Endothelial cell of umbilical vein (primary cell): ENCODE data around the gene NPTX2. TPM values are rescaled to one million over a fixed set of nuclear protein-coding genes. Genes with fewer than 3 reads are reported as not detected.

ENCODE experiments used
- BruUV-seq: library from RNA; stranded (reverse); fragments of 400-500 nt; replicated peaks from 2 replicates; lab custom pipeline; 2021; lab: Mats Ljungman, UMichigan
- CTCF ChIA-PET: fragments of 300-600, 350-600 bp; sonication (Branson Sonifier 250); formaldehyde crosslinking; loops from one replicate; lab custom pipeline; 2021; ENCODE audit warnings: antibody characterized with exemption, inconsistent platforms; lab: Charles Lee
- POLR2A ChIA-PET: fragments of 300-600, 350-600 bp; sonication (Branson Sonifier 250); formaldehyde crosslinking; loops from one replicate; lab custom pipeline; 2021; ENCODE audit warnings: antibody characterized with exemption, inconsistent platforms; lab: Charles Lee
- DNase-seq: peaks from one replicate; pipeline ENCODE4 v3.0.0-alpha.2; 2011; ENCODE audit warnings: low read depth, low spot score
- FAIRE-seq: peaks from 2 replicates; lab custom pipeline; 2011; peaks lifted over from hg19 to GRCh38; lab: Jason Lieb, UNC
- H2AFZ ChIP-seq: 2 replicates; pipeline ENCODE4 v1.6.0; 2012; ENCODE audit warnings: low read depth, low read length, control low read depth, inconsistent platforms
- H3K27ac ChIP-seq: 2 replicates; pipeline ENCODE4 v1.5.1; 2011; ENCODE audit warnings: low read depth, mild to moderate bottlenecking, control low read depth, low read length, moderate library complexity; ENCODE audit not compliant: insufficient read depth
- H3K27me3 ChIP-seq, 2 experiments: 2 replicates each; pipeline versions ENCODE4 v1.6.0 to v1.6.1; 2011; ENCODE audit warnings: low read length in 2 of 2, mixed read lengths in 1 of 2; ENCODE audit not compliant: control insufficient read depth in 2 of 2, insufficient read depth in 2 of 2
- H3K36me3 ChIP-seq, 2 experiments: 2 replicates in 1 of 2; 3 replicates in 1 of 2; pipeline ENCODE4 v1.5.1; 2011; ENCODE audit warnings: low read length in 2 of 2, mild to moderate bottlenecking in 1 of 2, moderate library complexity in 1 of 2; ENCODE audit not compliant: control insufficient read depth in 2 of 2, insufficient read depth in 2 of 2; ENCODE audit errors: extremely low read depth in 1 of 2
- H3K4me1 ChIP-seq: 3 replicates; pipeline ENCODE4 v1.5.1; 2011; ENCODE audit warnings: mild to moderate bottlenecking, low read length; ENCODE audit not compliant: control insufficient read depth, insufficient read depth; ENCODE audit errors: extremely low read depth
- H3K4me2 ChIP-seq: 2 replicates; pipeline ENCODE4 v1.6.1; 2011; ENCODE audit warnings: low read length, control low read depth, mixed read lengths; ENCODE audit not compliant: insufficient read depth
- H3K4me3 ChIP-seq, 3 experiments: fragments of 200-600 bp in 1 of 3; sonication (generic), shearing (Covaris generic) in 1 of 3; replicated peaks in 1 of 3; 2 replicates each; pipeline ENCODE4 v1.5.1; 2011 to 2016; ENCODE audit warnings: control low read depth in 3 of 3, low read length in 3 of 3, mild to moderate bottlenecking in 2 of 3, inconsistent platforms in 1 of 3, low read depth in 1 of 3, moderate library complexity in 1 of 3; ENCODE audit not compliant: insufficient read depth in 1 of 3
- H3K79me2 ChIP-seq: 2 replicates; pipeline ENCODE4 v1.6.0; 2012; ENCODE audit warnings: low read length, inconsistent platforms; ENCODE audit not compliant: control insufficient read depth, insufficient read depth
- H3K9ac ChIP-seq: replicated peaks from 2 replicates; pipeline ENCODE3; 2011; ENCODE audit warnings: low read length, control low read depth; ENCODE audit not compliant: insufficient read depth; ENCODE audit errors: extremely low read depth
- H3K9me1 ChIP-seq: replicated peaks from 3 replicates; pipeline ENCODE4 v1.6.0; 2011; ENCODE audit warnings: mild to moderate bottlenecking, low read length; ENCODE audit not compliant: control insufficient read depth, insufficient read depth; ENCODE audit errors: extremely low read depth
- H3K9me3 ChIP-seq: replicated peaks from 2 replicates; pipeline ENCODE4 v1.5.1; 2012; ENCODE audit warnings: low read length, inconsistent platforms; ENCODE audit not compliant: control insufficient read depth, insufficient read depth
- H4K20me1 ChIP-seq: replicated peaks from 2 replicates; pipeline ENCODE3; 2011; ENCODE audit warnings: mild to moderate bottlenecking, low read length; ENCODE audit not compliant: control insufficient read depth, insufficient read depth; ENCODE audit errors: extremely low read depth
- EZH2 ChIP-seq: IDR thresholded peaks from 2 replicates; pipeline ENCODE4 v1.6.1; 2012; ENCODE audit warnings: borderline replicate concordance, low read depth, mild to moderate bottlenecking, moderate library complexity, low read length, inconsistent platforms; ENCODE audit not compliant: severe bottlenecking
- FOS ChIP-seq: IDR thresholded peaks from 2 replicates; pipeline ENCODE4 v1.6.1; 2011; ENCODE audit warnings: mild to moderate bottlenecking, low read length, moderate library complexity, borderline replicate concordance; ENCODE audit not compliant: insufficient read depth
- GATA2 ChIP-seq: IDR thresholded peaks from 2 replicates; pipeline ENCODE4 v1.7.0; 2011; ENCODE audit warnings: low read depth, mild to moderate bottlenecking, moderate library complexity, mixed read lengths, low read length; ENCODE audit not compliant: insufficient read length, insufficient read depth
- JUN ChIP-seq: IDR thresholded peaks from 2 replicates; pipeline ENCODE4 v1.6.1; 2011; ENCODE audit warnings: borderline replicate concordance, low read depth; ENCODE audit not compliant: insufficient read length, insufficient read depth
- MYC ChIP-seq: IDR thresholded peaks from one replicate; pipeline ENCODE4 v1.6.1; 2011; ENCODE audit warnings: mild to moderate bottlenecking, low read depth, low read length
- POLR2A ChIP-seq: IDR thresholded peaks from 2 replicates; pipeline ENCODE4 v1.6.1; 2012; ENCODE audit warnings: low read depth, mild to moderate bottlenecking, control low read depth, low read length
- POLR2AphosphoS5 ChIP-seq: IDR thresholded peaks from 2 replicates; pipeline ENCODE4 v1.6.1; 2012; ENCODE audit warnings: low read depth, mild to moderate bottlenecking, control low read depth, low read length, moderate library complexity; ENCODE audit not compliant: insufficient read depth
- dilution Hi-C: fragments of 300-500 bp; cut with MboI; formaldehyde crosslinking; loops from one replicate; pipeline ENCODE4 v1.15.0; 2019; ENCODE audit warnings: low sequenced_read_pairs; ENCODE audit not compliant: extremely low pct_ligation_motif_present
- intact Hi-C: fragments of 100-400 bp; cut with micrococcal nuclease; formaldehyde crosslinking; loops from one replicate; pipeline ENCODE4 v1.10.0; 2022
- polyA plus RNA-seq, 4 experiments: library from polyadenylated mRNA; depleted of rRNA in 3 of 4; stranded (reverse) in 3 of 4; unstranded in 1 of 4; fragments of >200 nt; gene quantifications; 2 replicates each; pipeline versions ENCODE4 v1.2.1 to v1.2.3, GENCODE V29; 2011 to 2012; ENCODE audit warnings: missing spikeins in 1 of 4
- total RNA-seq: library from RNA; stranded (reverse); gene quantifications from 2 replicates; pipeline ENCODE4 v1.2.3, GENCODE V29; 2021
- TF ChIP-seq, protein P1 (sequence below), 2 donors: IDR thresholded peaks; 1 replicate in 1 of 2; 2 replicates in 1 of 2; pipeline ENCODE4 v1.5.1; 2011; ENCODE audit warnings: low read length in 2 of 2, mild to moderate bottlenecking in 2 of 2, moderate library complexity in 2 of 2, control low read depth in 1 of 2, inconsistent platforms in 1 of 2, low read depth in 1 of 2; ENCODE audit not compliant: insufficient read depth in 1 of 2; ENCODE audit errors: extremely low read depth in 1 of 2
- TF ChIP-seq, protein P2 (sequence below): IDR thresholded peaks from 2 replicates; pipeline ENCODE4 v1.6.1; 2011; ENCODE audit not compliant: insufficient read depth, insufficient read length

The NPTX2 gene
- total and polyA plus RNA-seq, 2 donors (not counting 3 experiments of a cell fraction or from before 2014, with no cell fraction given): 0.15 to 0.53 TPM

- CTCF ChIA-PET: no interaction called here
- no peak for TF ChIP-seq MYC
- TF ChIP-seq JUN: no peak
- no peak for TF ChIP-seq EZH2
- TF ChIP-seq POLR2AphosphoS5: no peak
- TF ChIP-seq, protein P1, sequence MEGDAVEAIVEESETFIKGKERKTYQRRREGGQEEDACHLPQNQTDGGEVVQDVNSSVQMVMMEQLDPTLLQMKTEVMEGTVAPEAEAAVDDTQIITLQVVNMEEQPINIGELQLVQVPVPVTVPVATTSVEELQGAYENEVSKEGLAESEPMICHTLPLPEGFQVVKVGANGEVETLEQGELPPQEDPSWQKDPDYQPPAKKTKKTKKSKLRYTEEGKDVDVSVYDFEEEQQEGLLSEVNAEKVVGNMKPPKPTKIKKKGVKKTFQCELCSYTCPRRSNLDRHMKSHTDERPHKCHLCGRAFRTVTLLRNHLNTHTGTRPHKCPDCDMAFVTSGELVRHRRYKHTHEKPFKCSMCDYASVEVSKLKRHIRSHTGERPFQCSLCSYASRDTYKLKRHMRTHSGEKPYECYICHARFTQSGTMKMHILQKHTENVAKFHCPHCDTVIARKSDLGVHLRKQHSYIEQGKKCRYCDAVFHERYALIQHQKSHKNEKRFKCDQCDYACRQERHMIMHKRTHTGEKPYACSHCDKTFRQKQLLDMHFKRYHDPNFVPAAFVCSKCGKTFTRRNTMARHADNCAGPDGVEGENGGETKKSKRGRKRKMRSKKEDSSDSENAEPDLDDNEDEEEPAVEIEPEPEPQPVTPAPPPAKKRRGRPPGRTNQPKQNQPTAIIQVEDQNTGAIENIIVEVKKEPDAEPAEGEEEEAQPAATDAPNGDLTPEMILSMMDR (IDR thresholded peaks at IDR 0.05; ENCODE audit: extremely low read depth in 1 of 2, insufficient read depth in 1 of 2, low read depth in 1 of 2, low read length in 2 of 2): no peak
- TF ChIP-seq POLR2A: no peak
- no peak for TF ChIP-seq FOS
- TF ChIP-seq, protein P2, sequence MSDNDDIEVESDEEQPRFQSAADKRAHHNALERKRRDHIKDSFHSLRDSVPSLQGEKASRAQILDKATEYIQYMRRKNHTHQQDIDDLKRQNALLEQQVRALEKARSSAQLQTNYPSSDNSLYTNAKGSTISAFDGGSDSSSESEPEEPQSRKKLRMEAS: no peak
- TF ChIP-seq GATA2: no peak
- Histone ChIP-seq H3K9me1 (no peaks in the 10 kb centered on the region), H3K9ac (no peak overlapping the region), H3K79me2 (no peaks in the 10 kb centered on the region), H3K4me3 (no peak overlapping the region), H3K9me3 (peaks cover 2% of the 10 kb centered on the region), H3K4me1 (no peaks in the 10 kb centered on the region), H4K20me1 (no peaks in the 10 kb centered on the region), H2AFZ (no peak overlapping the region), H3K4me2 (no peak overlapping the region), H3K27ac (no peak overlapping the region), H3K27me3 (no peaks in the 10 kb centered on the region), H3K36me3 (no peaks in the 10 kb centered on the region)
- intact Hi-C loops: no loop called here
- FAIRE-seq (no peak), DNase-seq (no peak)
- POLR2A ChIA-PET: no interaction called here
- no TSS peak for BruUV-seq
- dilution Hi-C loops: no loop called here
These were observed 29.4 kb downstream of the NPTX2 start for GRCh38 chr7:98646465-98646864.
